OCI-LY7 (cell line): ENCODE measurements around the gene RNF130. TPM values are rescaled to one million over a fixed set of nuclear protein-coding genes. Genes with fewer than 3 reads are reported as not detected.

ENCODE experiments used
- BruUV-seq: library from RNA; stranded (reverse); fragments of 400-500 nt; replicated peaks from 2 replicates; lab custom pipeline; 2021; lab: Mats Ljungman, UMichigan
- CTCF ChIA-PET: fragments of 300-600 bp; sonication (Branson Sonifier 250); formaldehyde crosslinking; loops from one replicate; lab custom pipeline; 2022; ENCODE audit warnings: antibody characterized with exemption; ENCODE audit not compliant: unreplicated experiment; lab: Charles Lee
- POLR2A ChIA-PET: fragments of 300-600 bp; sonication (Branson Sonifier 250); formaldehyde crosslinking; loops from one replicate; lab custom pipeline; 2022; ENCODE audit warnings: antibody characterized with exemption; lab: Charles Lee
- DNase-seq: peaks from one replicate; pipeline ENCODE4 v3.0.0-alpha.2; 2015; ENCODE audit warnings: low spot score
- H2AFZ ChIP-seq: fragments of 200-600 bp; sonication (generic), shearing (Covaris generic); 2 replicates; pipeline ENCODE4 v1.6.1; 2014; ENCODE audit warnings: mild to moderate bottlenecking, antibody characterized with exemption, low read length, moderate library complexity
- H3K27ac ChIP-seq: fragments of 200-600 bp; sonication (generic); 2 replicates; pipeline ENCODE4 v1.5.1; 2014; ENCODE audit warnings: mixed run types, low read depth, mild to moderate bottlenecking, moderate library complexity, low read length, inconsistent platforms; ENCODE audit not compliant: poor library complexity, severe bottlenecking
- H3K36me3 ChIP-seq: fragments of 200-600 bp; sonication (generic); 2 replicates; pipeline ENCODE4 v1.6.1; 2014; ENCODE audit warnings: mild to moderate bottlenecking, antibody characterized with exemption, low read length, moderate library complexity, mixed read lengths; ENCODE audit not compliant: insufficient read depth
- H3K4me1 ChIP-seq: fragments of 200-600 bp; sonication (generic); 2 replicates; pipeline ENCODE4 v1.5.1; 2014; ENCODE audit warnings: mild to moderate bottlenecking, low read length; ENCODE audit not compliant: insufficient read depth, poor library complexity, severe bottlenecking
- H3K4me2 ChIP-seq: fragments of 200-600 bp; sonication (generic); 2 replicates; pipeline ENCODE4 v1.6.1; 2014; ENCODE audit warnings: mild to moderate bottlenecking, low read length
- H3K4me3 ChIP-seq: fragments of 200-600 bp; sonication (generic); 2 replicates; pipeline ENCODE4 v1.5.1; 2014; ENCODE audit warnings: mild to moderate bottlenecking, low read depth, low read length; ENCODE audit not compliant: poor library complexity, severe bottlenecking
- H3K79me2 ChIP-seq: fragments of 200-600 bp; sonication (generic); 2 replicates; pipeline ENCODE4 v1.6.1; 2016; ENCODE audit warnings: low read depth, mild to moderate bottlenecking, low read length, moderate library complexity, mixed read lengths; ENCODE audit not compliant: insufficient read depth
- H3K9me2 ChIP-seq: fragments of 200-600 bp; sonication (generic); 2 replicates; pipeline ENCODE4 v1.6.1; 2016; ENCODE audit warnings: mild to moderate bottlenecking, low read length, mixed read lengths; ENCODE audit not compliant: insufficient read depth
- H3K9me3 ChIP-seq: fragments of 200-600 bp; sonication (generic); 2 replicates; pipeline ENCODE4 v1.6.1; 2014; ENCODE audit warnings: mild to moderate bottlenecking, mixed run types, low read length, mixed read lengths
- H4K20me1 ChIP-seq: fragments of 200-600 bp; sonication (generic); 2 replicates; pipeline ENCODE4 v1.6.1; 2014; ENCODE audit warnings: mild to moderate bottlenecking, antibody characterized with exemption, low read length, moderate library complexity, mixed read lengths; ENCODE audit not compliant: insufficient read depth
- CTCF ChIP-seq: fragments of 200-600 bp; sonication (generic); conservative IDR thresholded peaks from 2 replicates; pipeline ENCODE4 v1.5.1; 2014; ENCODE audit warnings: mild to moderate bottlenecking, antibody characterized with exemption, low read length, moderate library complexity, mixed read lengths
- EZH2phosphoT487 ChIP-seq: fragments of 200-600 bp; sonication (generic); IDR thresholded peaks from 2 replicates; pipeline ENCODE4 v1.6.1; 2018; ENCODE audit warnings: low read depth, borderline replicate concordance, mild to moderate bottlenecking, mixed run types, antibody characterized with exemption, low read length, moderate library complexity, mixed read lengths
- intact Hi-C: fragments of 100-400 bp; cut with micrococcal nuclease; formaldehyde crosslinking; loops from one replicate; pipeline ENCODE4 v1.10.0; 2022; ENCODE audit not compliant: unreplicated experiment
- total RNA-seq, 2 experiments: library from RNA; depleted of rRNA in 1 of 2; stranded (reverse); fragments of >200 nt in 1 of 2; shearing (Covaris generic) in 1 of 2; gene quantifications; 2 replicates each; pipeline ENCODE4 v1.2.3, GENCODE V29; 2014 to 2022

RNF130 gene
- total RNA-seq, 2 experiments from 2014 or later: 0.16 TPM; not detected in 1

GRCh38 chr5:180082633-180083420 is 11.3 kb upstream of the RNF130 start:
- BruUV-seq: no TSS peak
- POLR2A ChIA-PET: no interaction called here

GRCh38 chr5:180081481-180081880 is 9.9 kb upstream of the RNF130 start:
- Histone ChIP-seq H3K4me2 (no peak overlapping the region), H3K4me3 (no peak overlapping the region), H3K4me1 (peaks cover 4% of the 10 kb centered on the region), H3K79me2 (no peaks in the 10 kb centered on the region), H3K9me2 (no peaks in the 10 kb centered on the region), H3K27ac (no peak overlapping the region), H3K36me3 (no peaks in the 10 kb centered on the region), H4K20me1 (no peaks in the 10 kb centered on the region), H3K9me3 (no peaks in the 10 kb centered on the region), H2AFZ (no peak overlapping the region)
- BruUV-seq: no TSS peak
- TF ChIP-seq CTCF (no peak), EZH2phosphoT487 (no peak)
- ChIA-PET CTCF (no interaction called here), POLR2A (no interaction called here)
- intact Hi-C loops: no loop called here
- DNase-seq: no peak

More at GRCh38 chr5:180082633-180083420, 11.3 kb upstream of the RNF130 start:
- Histone ChIP-seq H3K27ac (no peak overlapping the region), H3K4me3 (no peak overlapping the region), H3K4me1 (peaks cover 4% of the 10 kb centered on the region), H3K79me2 (no peaks in the 10 kb centered on the region), H3K4me2 (no peak overlapping the region), H3K9me2 (no peaks in the 10 kb centered on the region), H4K20me1 (no peaks in the 10 kb centered on the region), H3K36me3 (no peaks in the 10 kb centered on the region), H3K9me3 (no peaks in the 10 kb centered on the region), H2AFZ (no peak overlapping the region)
- CTCF ChIA-PET: no interaction called here
- TF ChIP-seq CTCF: no peak
- no peak for TF ChIP-seq EZH2phosphoT487
- intact Hi-C loops: no loop called here
- DNase-seq: no peak

GRCh38 chr5:180080486-180081280 is 9.1 kb upstream of the RNF130 start:
- no peaks in the 10 kb centered on the region for H3K79me2 ChIP-seq
- H4K20me1 ChIP-seq: no peaks in the 10 kb centered on the region
- POLR2A ChIA-PET: no interaction called here
- no peak overlapping the region for H3K27ac ChIP-seq
- H3K4me2 ChIP-seq: no peak overlapping the region
- H3K4me1 ChIP-seq: peaks cover under 1% of the 10 kb centered on the region
- H3K4me3 ChIP-seq: no peak overlapping the region
- no TSS peak for BruUV-seq
- intact Hi-C loops: no loop called here
- TF ChIP-seq EZH2phosphoT487: no peak
- TF ChIP-seq CTCF: no peak
- no peak for DNase-seq
- H3K9me2 ChIP-seq: no peaks in the 10 kb centered on the region
- no peak overlapping the region for H2AFZ ChIP-seq
- no peaks in the 10 kb centered on the region for H3K36me3 ChIP-seq
- CTCF ChIA-PET: no interaction called here
- H3K9me3 ChIP-seq: no peaks in the 10 kb centered on the region
